Measurements from ENCODE around the gene ZNF555. TPM values are rescaled to one million over a fixed set of nuclear protein-coding genes. Genes with fewer than 3 reads are reported as not detected.

Gene ZNF555
- total and polyA plus RNA-seq, 7 donors: 0.92 to 10.3 (median 4.3) TPM

- no peak overlapping the region for H3K27ac ChIP-seq
- TF ChIP-seq EP300 (IDR thresholded peaks at IDR 0.05) (no peak), POLR2A (IDR thresholded peaks at IDR 0.05) (no peak), CTCF (IDR thresholded peaks at IDR 0.05) (no peak), POLR2AphosphoS5 (IDR thresholded peaks at IDR 0.05) (no peak)
- no peaks in the 10 kb centered on the region for H3K9me3 ChIP-seq
- no peaks in the 10 kb centered on the region for H3K27me3 ChIP-seq
- no peak for DNase-seq
- WGBS, 2 donors: 91% methylated on average over 27 of the region's 27 CpGs
- H3K4me1 ChIP-seq: no peaks in the 10 kb centered on the region
- intact Hi-C loops (cut with DNase I): no loop called here
- peaks cover 0 to 65% (median 15%) of the 10 kb centered on the region in 4 donors for H3K36me3 ChIP-seq
- no peak overlapping the region for H3K4me3 ChIP-seq
Measured at GRCh38 chr19:2795827-2796658, 45.2 kb upstream of the ZNF555 start.

DNA sequence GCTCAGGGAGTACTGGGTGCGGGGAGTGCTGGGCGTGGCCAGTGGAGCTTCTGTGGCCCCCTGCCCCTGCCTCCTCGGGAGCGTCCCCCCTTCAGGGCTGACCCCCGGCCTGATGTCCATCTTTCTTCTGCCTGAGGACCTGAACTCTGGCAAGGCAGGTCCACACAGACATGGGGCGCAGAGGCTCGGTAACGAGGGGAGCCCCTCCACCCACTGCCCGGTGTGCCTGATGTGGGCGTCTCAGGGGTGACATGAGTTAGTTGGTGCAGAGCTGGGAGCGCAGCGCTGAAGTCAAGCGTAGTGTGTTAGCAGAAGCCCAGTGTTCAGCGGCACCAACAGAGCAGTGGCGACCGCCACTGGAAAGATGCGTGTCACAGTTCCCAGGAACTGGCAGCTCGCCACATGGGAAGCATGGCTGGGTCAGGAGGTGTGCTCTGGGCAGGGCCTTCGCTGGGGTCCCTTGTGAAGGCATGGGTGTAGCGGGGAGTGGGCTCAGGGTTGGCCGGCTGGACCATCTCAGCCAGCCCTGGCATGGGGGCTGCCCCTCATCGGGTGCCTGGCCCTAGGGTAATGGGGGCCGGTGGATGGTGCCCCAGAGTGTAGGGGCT is 44.5 kb upstream of the ZNF555 start:
- 96% methylated on average over 23 of the region's 23 CpGs for WGBS, 2 donors
- intact Hi-C loops (cut with DNase I): no loop called here

GRCh38 chr19:2797280-2797679 is 44.0 kb upstream of the ZNF555 start:
- TF ChIP-seq POLR2AphosphoS5 (IDR thresholded peaks at IDR 0.05) (no peak), EP300 (IDR thresholded peaks at IDR 0.05) (no peak), CTCF (IDR thresholded peaks at IDR 0.05) (no peak), POLR2A (IDR thresholded peaks at IDR 0.05) (no peak)
- H3K4me1 ChIP-seq: no peaks in the 10 kb centered on the region
- H3K27me3 ChIP-seq: no peaks in the 10 kb centered on the region

More for the DNA sequence above, 44.5 kb upstream of the ZNF555 start:
- Histone ChIP-seq H3K36me3 (peaks cover 0 to 67% (median 13%) of the 10 kb centered on the region in 4 donors), H3K4me1 (no peaks in the 10 kb centered on the region), H3K27me3 (no peaks in the 10 kb centered on the region), H3K9me3 (no peaks in the 10 kb centered on the region), H3K4me3 (no peak overlapping the region), H3K27ac (no peak overlapping the region)
- TF ChIP-seq POLR2A (IDR thresholded peaks at IDR 0.05) (no peak), CTCF (IDR thresholded peaks at IDR 0.05) (no peak)
- DNase-seq: no peak

GRCh38 chr19:2798158-2798685 is 43.1 kb upstream of the ZNF555 start:
- no peaks in the 10 kb centered on the region for H3K27me3 ChIP-seq
- H3K36me3 ChIP-seq: peaks cover 0 to 71% (median 13%) of the 10 kb centered on the region in 4 donors
- H3K27ac ChIP-seq: no peak overlapping the region
- intact Hi-C loops (cut with DNase I): no loop called here
- no peak for DNase-seq
- TF ChIP-seq POLR2AphosphoS5 (IDR thresholded peaks at IDR 0.05) (no peak), CTCF (IDR thresholded peaks at IDR 0.05) (no peak), POLR2A (IDR thresholded peaks at IDR 0.05) (no peak), EP300 (IDR thresholded peaks at IDR 0.05) (no peak)
- H3K4me1 ChIP-seq: no peaks in the 10 kb centered on the region
- H3K9me3 ChIP-seq: no peaks in the 10 kb centered on the region
- H3K4me3 ChIP-seq: no peak overlapping the region
- 96 to 97% methylated on average over 16 of the region's 16 CpGs for WGBS, 2 donors

More at GRCh38 chr19:2797280-2797679, 44.0 kb upstream of the ZNF555 start:
- Histone ChIP-seq H3K36me3 (peaks cover 0 to 64% (median 13%) of the 10 kb centered on the region in 4 donors), H3K9me3 (no peaks in the 10 kb centered on the region), H3K27ac (no peak overlapping the region), H3K4me3 (no peak overlapping the region)
- WGBS, 2 donors: 97% methylated on average over 15 of the region's 15 CpGs
- intact Hi-C loops (cut with DNase I): no loop called here
- no peak for DNase-seq

Measured in sigmoid colon (tissue), 7 donors.